Skin epidermis (tissue), 12 donors: Measurements from ENCODE around the gene ZBTB8A.
A peak's percentile ranks its signal among the peaks of the same experiment; 100 is the strongest.
"Not testable (repeated sequence)": the region's sequence is repeated elsewhere in the genome, so short reads cannot be mapped to it uniquely, and the experiment has no call there.

ENCODE experiments used
- H3K27ac ChIP-seq, 21 experiments: fragments of 200-600 bp; sonication (generic) in 11 of 21; one replicate each; pipeline ENCODE4 v1.5.0; 2020; ENCODE audit warnings: mild to moderate bottlenecking in 3 of 21, inconsistent platforms in 2 of 21, moderate library complexity in 2 of 21
- H3K4me3 ChIP-seq, 7 experiments: fragments of 200-600 bp; sonication (generic) in 2 of 7; one replicate each; pipeline ENCODE4 v1.5.0; 2020; ENCODE audit warnings: inconsistent platforms in 2 of 7, mild to moderate bottlenecking in 2 of 7, moderate library complexity in 1 of 7

Gene ZBTB8A

DNA sequence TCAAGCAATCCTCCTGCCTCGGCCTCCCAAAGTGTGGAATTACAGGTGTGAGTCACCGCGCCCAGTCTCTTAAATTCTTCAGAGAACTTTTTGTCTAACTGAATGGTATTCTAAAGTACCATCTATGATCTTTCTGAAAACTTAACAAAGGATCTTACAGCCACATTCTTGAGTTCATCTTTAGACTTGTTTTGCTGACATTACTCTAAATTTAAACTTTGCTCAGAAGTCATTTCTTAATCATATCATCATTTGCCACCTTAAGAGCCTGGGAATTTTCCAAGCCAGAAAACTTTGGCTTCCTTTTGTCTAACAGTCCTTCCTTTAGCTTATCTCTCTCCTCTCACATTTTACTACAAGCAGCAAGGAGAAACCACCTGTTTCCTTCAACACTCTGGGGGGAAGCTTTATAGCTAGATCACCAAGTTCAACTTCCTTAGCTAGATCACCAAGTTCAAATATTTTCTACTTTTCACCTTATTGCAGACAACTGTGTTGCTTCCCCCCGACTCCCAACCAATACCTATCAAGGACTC lies 5.4 kb upstream of the ZBTB8A start:
- Histone ChIP-seq H3K27ac (no peak overlapping the region), H3K4me3 (no peak overlapping the region)

DNA sequence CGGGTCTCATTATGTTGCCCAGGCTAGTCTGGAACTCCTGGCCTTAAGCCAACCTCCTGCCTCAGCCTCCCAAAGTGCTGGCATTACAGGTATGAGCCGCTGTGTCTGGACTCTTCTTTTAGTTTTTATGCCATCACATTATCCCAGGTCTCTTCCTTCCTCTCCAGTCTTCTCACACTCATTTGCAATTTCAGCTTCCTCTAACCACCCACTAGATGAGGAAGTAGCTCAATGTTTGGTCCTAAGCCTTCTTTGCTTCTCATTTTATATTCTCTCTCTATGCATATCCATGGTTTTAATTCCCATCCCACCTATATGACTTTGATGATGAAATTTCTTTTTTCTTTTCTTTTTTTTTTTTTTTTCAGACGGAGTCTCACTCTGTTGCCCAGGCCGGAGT lies 3.1 kb upstream of the ZBTB8A start:
- Histone ChIP-seq H3K27ac (no peak overlapping the region), H3K4me3 (no peak overlapping the region)

DNA sequence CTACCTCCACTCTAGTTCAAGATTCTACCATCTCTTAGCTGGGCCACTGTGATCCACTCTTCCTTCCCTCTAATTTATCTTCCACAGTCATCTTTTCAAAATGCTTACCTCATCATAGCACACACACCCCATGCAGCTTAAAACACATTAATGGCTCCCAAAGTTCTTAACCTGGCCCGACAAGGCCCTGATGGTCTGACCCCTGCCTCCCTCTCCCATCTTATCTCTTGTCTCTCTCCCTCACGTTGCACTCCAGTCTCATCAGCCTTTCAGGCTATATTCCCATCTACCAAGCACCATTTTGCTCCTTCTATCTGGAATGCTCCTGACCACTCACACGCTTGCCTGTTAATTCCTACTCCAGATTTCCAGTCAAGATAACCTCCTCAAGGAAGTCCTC lies 2.5 kb upstream of the ZBTB8A start:
- no peak overlapping the region for H3K27ac ChIP-seq
- no peak overlapping the region for H3K4me3 ChIP-seq

DNA sequence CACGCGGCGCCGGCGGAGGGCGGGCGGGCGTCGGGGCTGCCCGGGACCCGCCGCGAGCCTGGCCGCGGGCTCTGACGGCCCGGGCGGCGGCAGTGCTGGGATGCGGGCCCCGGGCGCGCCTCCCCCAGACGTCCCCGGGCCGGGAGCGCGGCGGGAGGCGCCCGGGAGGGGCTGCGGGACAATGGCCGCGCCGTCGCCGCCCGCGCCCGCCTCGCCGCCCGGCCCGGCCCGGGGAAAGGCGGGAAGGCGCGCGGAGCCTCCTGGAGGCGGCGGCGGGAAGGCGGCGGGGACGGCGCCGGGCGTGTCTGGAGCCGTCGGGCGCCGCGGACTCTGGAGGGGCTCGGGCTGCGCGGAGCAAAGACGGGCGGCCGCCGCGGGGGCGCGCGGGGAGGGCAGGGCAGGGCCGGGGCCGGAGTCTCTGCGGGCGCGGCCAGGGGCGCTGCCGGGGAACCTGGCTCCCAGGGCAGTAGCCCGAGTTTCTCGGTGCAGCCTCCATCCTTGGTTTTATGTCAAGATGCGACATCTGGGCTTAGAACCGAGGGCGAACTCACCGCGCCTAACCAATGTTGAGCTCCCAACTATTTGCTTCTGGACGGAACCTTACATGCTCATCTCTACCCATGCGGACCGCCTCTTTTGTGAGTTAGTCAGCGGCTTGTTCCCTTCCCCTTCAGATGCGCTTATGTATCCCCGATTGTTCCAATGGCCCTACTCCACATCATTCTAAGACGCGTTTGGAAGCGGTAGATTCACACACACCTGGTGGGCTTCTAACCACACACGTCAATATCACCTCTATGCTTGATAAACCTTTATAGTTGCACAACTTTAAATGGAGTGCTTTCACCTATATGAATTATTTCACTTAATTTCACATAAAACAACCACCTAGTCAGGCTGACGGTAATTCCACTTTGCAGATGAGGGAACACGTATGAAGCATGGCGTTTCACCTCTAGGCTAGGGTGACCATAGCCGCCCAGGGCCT lies 651 bp downstream of the ZBTB8A start:
- H3K4me3 ChIP-seq = peak overlapping the region; percentile 43 to 59 (median 47)

DNA sequence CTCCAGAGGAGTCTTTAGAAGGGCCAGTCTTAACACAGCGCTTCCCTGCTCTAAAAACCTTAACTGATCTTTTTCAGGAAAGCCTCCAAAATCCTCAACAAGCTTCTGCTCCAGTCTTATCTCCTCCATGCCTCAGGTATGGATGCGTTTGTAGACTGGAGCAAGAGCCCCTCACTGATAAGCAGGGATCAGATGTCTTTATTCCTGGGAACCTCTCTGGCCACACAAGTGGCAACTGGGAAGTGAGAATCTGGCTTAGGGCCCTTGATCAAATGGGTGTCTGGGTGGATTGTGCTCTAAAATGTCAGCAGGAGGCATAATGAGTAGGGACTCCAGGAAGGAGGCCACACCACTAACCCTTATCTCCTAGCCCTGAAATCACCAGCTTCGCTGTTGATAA lies 1.4 kb downstream of the ZBTB8A start:
- H3K4me3 ChIP-seq = peak overlapping the region in 3 of 7 experiments; percentile 46 to 59 (median 56)

More for the DNA sequence above, 651 bp downstream of the ZBTB8A start:
- peak overlapping the region in 15 of 21 experiments; percentile 24 to 79 (median 65) for H3K27ac ChIP-seq

DNA sequence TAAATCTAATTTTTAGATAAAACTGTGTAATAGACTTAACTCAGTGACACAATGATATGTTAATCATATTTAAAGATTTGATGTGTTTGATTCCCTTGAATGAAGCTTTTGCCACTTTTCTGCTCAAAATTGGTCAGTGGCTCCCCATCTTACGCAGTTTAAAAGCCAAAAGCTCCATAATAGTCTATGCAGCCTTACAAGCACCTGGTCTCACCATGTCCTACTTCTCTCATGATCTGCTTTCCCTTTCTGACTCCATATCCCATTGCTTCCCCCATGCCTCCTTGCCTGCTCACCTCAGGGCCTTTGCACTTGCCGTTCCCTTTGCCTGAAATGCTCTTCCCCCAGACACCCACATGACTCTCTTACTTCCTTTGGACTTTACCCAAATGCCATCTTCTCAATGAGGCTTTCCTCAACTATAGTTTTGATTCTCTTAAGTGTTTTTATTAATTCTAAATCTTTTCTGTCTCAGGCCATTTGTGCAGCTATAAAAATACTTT lies 1.9 kb downstream of the ZBTB8A start:
- H3K4me3 ChIP-seq = no peak overlapping the region
- no peak overlapping the region for H3K27ac ChIP-seq

More for the DNA sequence above, 1.4 kb downstream of the ZBTB8A start:
- H3K27ac ChIP-seq = no peak overlapping the region

DNA sequence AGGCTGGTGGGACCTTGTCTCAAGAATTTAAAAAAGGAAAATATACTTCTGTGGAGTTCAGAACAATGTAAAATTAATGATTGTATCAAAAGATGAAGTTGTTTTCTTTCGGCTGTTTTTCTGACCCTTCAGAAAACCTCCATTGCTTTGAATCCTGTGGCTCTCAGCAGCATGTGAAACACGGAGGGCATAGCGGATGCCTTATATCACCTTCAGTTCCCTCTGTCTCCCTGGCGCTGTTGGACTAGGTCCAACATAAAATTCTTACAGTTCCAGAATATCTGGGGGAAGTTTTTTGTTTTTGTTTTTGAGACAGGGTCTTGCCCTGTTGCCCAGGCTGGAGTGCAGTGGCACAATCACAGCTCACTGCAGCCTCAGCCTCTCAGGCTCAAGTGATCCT lies 7.4 kb downstream of the ZBTB8A start:
- H3K4me3 ChIP-seq = no peak overlapping the region
- no peak overlapping the region for H3K27ac ChIP-seq

DNA sequence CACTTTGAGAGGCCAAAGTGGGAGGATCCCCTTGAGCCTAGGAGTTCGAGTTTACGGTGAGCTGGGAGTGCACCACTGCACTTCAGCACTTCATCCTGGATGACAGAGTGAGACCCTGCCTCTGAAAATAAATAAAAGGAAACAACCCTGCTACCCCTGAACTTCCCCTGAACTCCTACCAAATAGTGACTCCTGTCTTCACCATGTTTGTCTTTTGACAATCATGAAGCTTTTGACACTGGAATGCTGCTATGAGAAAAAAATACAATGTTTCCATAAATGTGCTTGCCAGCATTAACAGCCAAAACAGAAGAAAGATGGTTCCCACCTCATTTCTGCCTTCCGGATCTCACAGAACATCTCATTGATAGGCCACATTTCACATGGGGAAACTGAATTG lies 10.4 kb downstream of the ZBTB8A start:
- no peak overlapping the region for H3K4me3 ChIP-seq
- no peak overlapping the region for H3K27ac ChIP-seq

DNA sequence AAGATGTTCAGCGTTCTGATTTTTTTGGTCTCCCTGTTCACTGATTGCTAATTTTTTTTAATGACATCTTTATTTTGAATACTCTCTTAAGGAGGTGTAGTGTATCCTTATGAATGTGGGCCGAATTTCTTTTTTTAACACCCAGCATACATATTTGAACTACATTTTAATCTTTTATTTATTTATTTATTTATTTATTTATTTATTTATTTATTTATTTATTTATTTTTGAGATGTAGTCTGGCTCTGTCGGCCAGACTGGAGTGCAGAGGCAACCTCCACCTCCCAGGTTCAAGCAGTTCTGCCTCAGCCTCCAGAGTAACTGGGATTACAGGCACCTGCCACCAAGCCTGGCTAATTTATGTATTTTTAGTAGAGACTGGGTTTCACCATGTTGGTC lies 15.1 kb downstream of the ZBTB8A start:
- no peak overlapping the region for H3K27ac ChIP-seq
- no peak overlapping the region for H3K4me3 ChIP-seq

DNA sequence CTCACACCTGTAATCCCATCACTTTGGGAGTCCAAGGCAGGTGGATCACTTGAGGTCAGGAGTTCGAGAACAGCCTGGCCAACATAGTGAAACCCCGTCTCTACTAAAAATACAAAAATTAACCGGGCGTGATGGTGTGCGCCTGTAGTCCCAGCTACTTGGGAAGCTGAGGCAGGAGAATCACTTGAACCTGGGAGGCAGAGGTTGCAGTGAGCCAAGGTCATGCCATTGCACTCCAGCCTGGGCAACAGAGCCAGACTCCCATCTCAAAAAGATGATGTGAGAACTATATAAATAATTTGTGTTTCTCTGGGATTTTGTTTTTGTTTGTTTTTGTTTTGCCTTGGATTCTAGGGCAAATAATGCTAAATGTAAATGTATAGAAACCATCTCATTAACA lies 17.8 kb downstream of the ZBTB8A start:
- not testable (repeated sequence) for H3K27ac ChIP-seq, H3K4me3 ChIP-seq

DNA sequence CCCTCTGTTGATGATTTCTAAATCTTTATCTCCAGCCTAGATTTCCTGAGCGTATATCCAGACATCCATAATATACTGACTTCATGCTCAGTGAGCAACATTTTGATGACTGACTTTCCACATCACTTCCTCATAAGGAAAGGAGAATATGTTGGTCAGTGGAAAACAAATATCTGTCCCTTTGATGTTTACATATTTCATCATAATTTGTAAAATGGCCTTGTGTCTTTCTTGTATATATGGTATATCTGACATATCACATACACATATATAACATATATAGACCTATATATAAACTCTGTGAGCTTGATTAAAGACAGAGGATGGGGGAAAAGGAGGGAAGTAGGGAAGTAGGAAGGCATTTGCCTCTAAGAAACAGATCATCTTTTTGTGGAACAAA lies 18.6 kb downstream of the ZBTB8A start:
- Histone ChIP-seq H3K4me3 (no peak overlapping the region), H3K27ac (no peak overlapping the region)

DNA sequence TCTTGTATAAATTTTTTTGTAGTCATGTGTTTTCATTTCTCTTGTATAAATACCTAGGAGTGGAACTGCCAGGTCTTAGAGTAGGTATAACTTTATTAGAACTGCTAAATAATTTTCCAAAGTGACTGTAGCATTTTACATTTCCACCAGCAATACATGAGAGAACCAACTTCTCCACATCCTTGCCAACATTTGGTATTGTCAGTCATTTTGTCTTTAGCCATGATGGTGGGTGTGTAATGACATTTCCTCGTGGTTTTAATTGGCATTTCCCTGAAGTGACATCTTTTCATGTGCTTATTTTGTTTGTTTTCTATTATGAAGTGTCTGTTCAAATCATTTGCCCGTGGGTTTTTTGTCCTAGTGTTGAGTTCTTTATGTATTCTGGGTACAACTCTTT lies 29.7 kb downstream of the ZBTB8A start:
- H3K4me3 ChIP-seq = no peak overlapping the region
- no peak overlapping the region for H3K27ac ChIP-seq

DNA sequence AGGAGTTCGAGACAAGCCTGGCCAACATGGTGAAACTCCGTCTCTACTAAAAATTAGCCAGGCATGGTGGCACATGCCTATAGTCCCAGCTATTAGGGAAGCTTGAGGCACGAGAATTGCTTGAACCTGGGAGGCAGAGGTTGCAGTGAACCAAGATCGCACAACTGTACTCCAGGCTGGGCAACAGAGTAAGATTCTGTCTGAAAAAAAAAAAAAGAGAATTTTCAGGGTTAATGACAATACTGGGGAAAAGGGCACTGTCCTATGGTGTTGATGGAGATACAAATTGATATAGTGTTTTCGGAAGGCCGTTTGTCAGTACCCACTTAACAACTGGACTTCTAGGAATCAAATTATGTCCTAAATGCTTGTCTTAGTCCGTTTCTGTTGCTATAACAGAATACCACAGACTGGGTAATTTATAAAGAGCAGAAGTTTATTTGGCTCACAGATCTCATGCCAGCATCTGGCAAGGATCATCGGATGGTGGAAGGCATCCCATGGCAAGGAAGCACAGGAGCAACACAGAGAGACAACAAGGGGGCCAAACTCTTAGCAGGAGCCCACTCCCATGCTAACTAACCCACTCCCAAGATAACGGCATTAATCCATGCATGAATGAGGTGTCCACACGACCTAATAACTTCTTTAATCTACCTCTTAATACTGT lies 41.3 kb downstream of the ZBTB8A start:
- no peak overlapping the region for H3K27ac ChIP-seq
- no peak overlapping the region for H3K4me3 ChIP-seq

DNA sequence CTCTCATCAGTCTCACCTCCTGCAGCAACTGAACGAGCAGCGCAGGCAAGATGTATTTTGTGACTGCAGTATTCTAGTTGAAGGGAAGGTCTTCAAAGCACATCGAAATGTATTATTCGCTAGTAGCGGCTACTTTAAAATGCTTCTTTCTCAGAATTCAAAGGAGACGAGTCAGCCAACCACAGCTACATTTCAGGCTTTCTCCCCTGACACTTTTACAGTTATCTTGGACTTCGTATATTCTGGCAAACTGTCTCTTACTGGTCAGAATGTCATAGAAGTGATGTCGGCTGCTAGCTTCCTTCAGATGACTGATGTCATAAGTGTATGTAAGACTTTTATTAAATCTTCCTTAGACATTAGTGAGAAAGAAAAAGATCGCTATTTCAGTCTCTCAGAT lies 53.7 kb downstream of the ZBTB8A start:
- Histone ChIP-seq H3K27ac (no peak overlapping the region), H3K4me3 (no peak overlapping the region)

DNA sequence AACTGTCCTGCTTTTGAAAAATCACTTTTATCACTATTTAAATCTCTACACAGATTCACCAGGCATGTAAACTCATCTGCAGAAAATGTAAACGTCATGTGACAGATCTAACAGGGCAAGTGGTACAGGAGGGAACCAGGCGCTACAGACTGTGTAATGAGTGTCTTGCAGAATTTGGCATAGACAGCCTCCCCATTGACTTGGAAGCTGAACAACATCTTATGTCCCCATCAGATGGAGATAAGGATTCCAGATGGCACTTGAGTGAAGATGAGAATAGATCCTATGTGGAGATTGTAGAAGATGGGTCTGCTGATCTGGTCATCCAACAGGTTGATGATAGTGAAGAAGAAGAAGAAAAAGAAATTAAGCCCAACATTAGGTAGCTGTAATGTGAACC lies 60.8 kb downstream of the ZBTB8A start:
- Histone ChIP-seq H3K4me3 (no peak overlapping the region), H3K27ac (no peak overlapping the region)

DNA sequence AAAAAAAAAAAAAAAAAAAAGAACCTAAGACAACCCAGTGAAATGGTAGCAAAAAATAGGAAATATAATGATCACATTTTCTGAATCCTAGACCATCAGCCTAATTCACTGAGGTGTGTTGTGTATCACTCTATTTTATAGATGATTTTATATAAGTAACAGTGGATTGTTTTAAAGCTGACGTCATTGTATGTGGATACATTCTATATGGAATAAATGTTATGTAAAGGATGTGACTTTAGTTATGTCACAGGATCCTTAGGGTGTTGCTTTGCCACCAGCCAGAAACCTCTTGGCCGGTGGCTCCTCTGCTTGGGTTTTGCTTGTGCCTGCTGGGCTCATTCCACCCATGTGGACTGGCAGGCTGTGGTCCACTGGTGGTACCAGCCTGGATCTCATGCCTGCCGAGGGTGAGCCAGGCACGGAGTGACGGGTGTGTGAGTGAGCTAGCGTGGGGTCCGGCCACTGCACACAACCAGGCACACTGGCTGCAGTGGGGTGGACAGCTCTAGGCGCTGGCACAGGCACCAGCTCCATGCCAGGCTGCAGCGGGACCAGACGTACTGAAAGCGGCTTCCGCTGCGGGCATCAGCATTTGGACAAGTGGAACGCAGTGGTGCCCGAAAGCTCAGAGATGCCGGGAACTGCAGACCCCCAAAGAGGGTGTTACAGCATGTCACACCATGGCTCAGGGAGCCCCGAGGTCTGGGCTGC lies 66.6 kb downstream of the ZBTB8A start:
- Histone ChIP-seq H3K4me3 (no peak overlapping the region), H3K27ac (no peak overlapping the region)

DNA sequence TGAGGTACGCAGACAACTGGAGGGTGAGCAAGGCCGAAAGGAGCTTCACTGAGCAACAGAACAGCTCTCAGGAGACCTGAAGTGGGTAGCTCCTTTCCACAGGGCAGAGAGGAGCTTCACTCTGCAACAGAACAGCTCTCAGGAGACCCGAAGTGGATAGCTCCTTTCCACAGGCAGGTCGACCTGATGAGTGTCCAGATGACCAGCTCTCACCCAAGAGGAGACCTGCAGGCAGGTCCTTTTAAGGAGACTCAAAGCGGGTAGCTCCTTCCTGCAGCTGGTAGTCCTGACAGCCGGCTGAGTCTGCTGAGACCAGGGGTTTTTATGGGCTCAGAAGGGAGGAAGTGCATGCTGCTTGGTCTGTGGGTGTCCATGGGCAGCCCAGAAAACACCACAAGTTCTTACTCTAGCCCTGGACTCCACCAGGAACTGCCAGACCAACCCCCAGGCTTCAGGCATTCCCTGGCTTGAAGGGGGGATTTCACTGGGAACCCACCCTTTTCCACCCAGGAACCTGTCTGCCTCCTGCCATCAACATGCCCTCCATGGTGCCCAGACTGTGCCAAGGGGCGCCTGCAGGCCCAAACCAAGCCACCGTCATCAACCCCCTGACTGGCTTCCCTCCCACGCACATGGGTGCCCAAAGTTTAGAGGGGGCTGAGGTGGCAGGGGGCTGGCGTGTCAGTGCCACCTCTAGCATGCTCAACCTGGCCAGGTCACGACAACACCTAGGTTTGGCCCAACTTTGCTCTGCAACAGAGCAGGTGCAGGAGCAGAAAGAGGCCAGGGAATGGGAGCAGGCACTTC lies 67.5 kb downstream of the ZBTB8A start:
- Histone ChIP-seq H3K27ac (no peak overlapping the region), H3K4me3 (no peak overlapping the region)

DNA sequence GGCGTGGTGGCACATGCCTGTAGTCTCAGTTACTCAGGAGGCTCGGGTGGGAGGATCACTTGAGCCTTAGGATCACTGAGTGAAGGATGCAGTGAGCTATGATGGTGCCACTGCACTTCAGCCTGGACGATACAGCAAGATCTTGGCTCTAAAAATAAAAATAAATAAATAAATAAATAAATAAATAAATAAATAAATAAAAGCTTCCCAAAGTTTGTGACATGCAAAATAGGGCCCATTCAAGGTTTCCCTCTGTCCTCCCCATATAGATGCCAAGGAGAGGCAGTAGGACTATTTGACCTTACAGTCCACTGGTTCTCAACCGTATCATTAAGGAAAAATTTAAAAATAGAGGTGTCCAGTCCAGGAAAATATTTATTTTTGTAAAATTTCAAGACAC lies 70.0 kb downstream of the ZBTB8A start:
- no peak overlapping the region for H3K4me3 ChIP-seq
- no peak overlapping the region for H3K27ac ChIP-seq

DNA sequence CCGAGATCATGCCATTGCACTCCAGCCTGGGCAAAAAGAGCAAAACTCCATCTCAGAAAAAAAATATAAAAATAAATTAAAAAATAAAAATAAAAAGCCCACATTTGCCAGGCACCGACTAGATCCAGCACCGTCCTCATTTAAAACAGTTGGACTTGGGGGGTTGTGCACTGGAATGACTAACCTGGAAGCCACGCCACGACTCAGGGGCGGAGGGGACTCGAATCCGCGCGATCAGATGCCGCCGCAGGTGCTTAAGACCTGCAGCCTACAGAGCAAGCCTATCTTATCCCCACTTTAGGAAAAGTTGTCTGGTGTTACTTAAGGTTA lies 72.6 kb downstream of the ZBTB8A start:
- Histone ChIP-seq H3K27ac (peak overlapping the region in 3 of 21 experiments; percentile 1 to 47 (median 6)), H3K4me3 (peak overlapping the region; percentile 16 to 45 (median 36))
